PC-3 (cell line): ENCODE results near the gene DNAJC11.

Source experiments
- CTCF ChIP-seq: fragments of 300-600 bp; sonication (generic); conservative IDR thresholded peaks from 2 replicates; pipeline ENCODE4 v1.5.1; 2017; ENCODE audit warnings: antibody characterized with exemption, low read depth, mild to moderate bottlenecking, low read length
- EZH2 ChIP-seq: fragments of 300-600 bp; sonication (generic); IDR thresholded peaks from one replicate; pipeline ENCODE4 v1.6.1; 2017; ENCODE audit warnings: antibody characterized with exemption, mild to moderate bottlenecking, low read length; ENCODE audit not compliant: unreplicated experiment

GRCh38 chr1:6724517-6725141 lies 23.0 kb upstream of the DNAJC11 start:
- TF ChIP-seq EZH2 (no peak), CTCF (no peak)
